HG02571 (cell line): Measurements from ENCODE around the gene PROC.
A peak's percentile ranks its signal among the peaks of the same experiment; 100 is the strongest.

Experiments used
- ATAC-seq: cut with Tn5 transposase; IDR thresholded peaks from one replicate; pipeline ENCODE4 v1.9.1; 2021; ENCODE audit warnings: mild to moderate bottlenecking, moderate library complexity; ENCODE audit not compliant: unreplicated experiment

PROC gene

DNA sequence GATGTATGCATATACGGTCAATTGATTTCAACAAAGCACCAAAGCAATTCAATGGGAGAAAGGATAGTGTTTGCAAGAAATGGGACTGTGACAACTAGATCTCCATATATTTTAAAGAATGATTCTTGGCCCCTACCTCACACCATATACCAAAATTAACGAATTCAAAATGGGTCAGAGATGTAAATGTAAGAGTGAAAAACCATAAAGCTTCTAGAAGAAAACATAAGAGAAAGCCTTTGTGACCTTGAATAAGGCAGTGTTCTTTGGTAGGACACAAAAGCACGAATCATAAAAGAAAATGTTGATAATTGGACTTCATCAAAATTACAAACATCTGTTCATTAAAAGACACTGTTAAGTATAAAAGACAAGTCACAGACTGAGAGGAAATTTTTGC lies 5.0 kb upstream of the PROC start:
- no peak for ATAC-seq

DNA sequence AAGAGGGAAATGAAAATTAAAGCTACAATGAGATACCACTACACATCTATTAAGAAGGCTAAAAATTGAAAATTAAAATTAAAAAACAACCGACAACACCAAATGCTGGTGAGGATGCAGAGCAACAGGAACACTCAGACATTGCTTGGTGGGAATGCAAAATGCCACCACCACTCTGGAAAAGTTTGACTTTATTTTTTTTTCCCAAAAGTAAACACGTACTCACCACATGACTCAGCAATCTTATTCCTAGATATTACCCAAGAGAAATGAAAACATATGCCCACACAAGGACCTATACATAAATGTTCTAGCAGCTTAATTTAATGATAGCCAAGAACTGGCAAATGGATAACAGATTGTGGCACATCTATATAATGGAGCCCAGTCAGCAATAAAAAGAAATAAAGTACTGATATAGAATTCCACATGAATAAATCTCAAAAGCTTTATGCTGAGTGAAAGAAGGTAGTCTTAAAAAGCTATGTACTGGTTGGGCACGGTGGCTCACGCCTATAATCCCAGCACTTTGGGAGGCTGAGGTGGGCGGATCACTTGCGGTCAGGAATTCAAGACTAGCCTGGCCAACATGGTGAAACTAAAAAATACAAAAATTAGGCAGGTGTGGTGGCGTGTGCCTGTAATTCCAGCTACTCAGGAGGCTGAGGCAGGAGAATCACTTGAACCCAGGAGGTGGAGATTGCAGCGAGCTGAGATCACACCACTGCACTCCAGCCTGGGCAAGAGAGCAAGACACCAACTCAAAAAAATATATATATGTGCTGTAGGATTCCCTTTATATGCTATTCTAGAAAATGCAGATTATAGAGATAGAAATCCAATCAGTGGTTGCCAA lies 4.2 kb upstream of the PROC start:
- ATAC-seq = no peak

DNA sequence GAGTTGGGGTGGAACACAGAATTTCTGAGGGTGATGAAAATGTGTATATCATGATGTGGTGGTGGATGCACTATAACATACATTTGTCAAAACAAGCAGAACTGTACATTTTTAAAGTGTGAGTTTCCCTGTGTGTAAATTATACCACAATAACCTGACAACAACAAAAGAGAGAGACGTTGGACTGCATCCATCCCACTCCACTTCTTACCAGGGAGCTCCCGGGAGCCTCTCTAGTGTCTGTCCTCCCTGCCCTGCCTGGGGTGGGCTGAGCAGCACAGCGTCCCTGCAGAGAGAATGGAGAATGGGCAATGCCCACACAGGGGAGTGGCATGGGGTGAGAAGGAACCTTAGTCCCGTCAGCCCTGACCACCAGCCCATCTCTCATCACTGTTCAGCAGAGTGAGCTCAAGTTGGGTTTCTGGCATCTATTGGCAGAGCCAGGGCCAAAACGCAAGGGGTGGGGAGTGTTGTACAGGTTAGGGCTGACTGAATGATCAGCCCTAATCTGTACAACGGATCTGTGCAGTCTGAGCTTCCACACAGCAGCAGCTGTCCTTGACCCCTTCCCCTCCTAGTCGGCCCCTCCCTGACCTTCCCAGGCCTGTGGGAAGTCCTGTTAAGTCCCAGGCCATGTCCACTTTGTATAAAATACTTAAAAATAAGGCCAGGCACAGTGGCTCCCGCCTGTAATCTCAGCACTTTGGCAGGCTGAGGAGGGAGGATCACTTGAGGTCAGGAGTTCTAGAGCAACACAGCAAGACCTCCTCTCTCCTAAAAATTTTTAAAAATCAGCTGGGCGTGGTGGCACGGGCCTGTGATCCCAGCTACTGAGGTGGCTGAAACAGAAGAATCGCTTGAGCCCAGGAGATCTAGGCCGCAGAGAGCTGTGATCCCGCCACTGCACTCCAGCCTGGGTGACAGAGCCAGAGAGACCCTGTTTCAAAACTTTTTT lies 3.3 kb upstream of the PROC start:
- no peak for ATAC-seq

DNA sequence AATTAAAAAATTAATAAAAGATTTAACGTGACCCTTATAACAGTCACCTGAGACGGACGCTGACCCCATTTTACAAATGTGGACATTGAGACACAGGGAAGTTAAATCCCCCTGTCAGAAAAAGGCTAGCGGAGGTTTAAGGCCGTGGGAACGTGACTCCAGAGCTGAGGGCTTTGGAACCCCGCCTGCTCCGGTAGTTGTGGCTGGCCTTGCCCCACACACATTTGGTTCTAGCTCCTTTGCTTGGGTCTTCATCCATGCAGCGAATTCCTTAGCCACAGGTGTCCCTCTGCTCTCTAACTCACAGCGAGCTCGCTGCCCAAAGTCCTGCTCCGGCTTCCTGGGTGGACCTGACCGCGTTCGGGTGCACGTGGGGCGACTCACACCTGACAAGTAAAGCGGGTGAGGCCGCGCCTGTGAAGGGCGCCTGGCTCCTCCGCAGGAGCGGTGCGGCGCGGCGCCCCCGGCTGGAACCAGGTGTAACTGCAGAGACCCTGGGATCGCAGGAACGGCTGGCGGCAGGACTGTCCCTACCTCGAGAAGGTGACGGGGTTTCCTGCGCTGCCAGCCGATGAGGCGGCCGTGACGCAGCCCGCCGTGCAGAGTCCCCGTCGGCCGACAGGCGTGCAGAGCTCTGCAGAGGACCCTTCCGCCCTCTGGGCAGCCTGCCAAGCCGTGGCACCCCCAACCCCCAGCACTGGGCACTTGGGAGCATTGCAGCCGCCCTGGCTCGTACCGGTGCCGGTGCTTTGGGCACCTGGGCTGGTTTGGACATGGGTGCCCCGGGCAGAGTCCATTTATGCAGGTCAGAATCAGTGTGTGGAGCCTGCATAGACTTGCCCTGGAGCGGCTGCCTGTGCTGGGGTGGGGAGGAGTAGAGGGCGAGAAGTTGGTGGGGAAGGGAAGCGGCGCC lies 2.4 kb upstream of the PROC start:
- peak; percentile 40 for ATAC-seq

DNA sequence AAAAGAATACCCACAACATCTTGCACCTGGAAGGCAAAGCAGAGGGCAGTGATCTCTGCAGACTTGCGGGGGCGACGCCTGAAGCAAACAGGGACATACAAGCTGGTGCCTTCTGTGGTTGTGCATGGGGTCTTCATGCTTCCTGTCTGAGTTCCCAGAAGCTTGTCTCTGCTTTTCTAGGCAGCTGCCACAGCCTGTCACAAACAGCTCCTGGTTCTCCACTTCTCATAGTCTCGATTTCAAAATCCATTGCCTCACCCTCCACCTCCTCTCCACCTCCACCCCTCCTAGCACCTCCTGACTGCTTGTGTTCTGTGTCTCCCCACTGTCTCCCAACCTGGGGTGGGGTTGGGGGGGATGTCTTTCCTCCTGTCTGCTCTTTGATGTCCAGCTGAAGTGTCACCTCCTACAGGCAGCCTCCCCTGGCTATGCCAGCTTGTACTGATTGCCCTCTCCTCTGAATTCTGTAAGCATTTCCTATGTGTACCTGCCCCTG lies 1.7 kb upstream of the PROC start:
- peak; percentile 18 for ATAC-seq

DNA sequence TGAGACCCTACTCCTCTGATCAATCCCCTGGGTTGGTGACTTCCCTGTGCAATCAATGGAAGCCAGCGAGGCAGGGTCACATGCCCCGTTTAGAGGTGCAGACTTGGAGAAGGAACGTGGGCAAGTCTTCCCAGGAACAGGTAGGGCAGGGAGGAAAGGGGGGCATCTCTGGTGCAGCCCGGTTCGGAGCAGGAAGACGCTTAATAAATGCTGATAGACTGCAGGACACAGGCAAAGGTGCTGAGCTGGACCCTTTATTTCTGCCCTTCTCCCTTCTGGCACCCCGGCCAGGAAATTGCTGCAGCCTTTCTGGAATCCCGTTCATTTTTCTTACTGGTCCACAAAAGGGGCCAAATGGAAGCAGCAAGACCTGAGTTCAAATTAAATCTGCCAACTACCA lies 821 bp upstream of the PROC start:
- ATAC-seq = no peak

DNA sequence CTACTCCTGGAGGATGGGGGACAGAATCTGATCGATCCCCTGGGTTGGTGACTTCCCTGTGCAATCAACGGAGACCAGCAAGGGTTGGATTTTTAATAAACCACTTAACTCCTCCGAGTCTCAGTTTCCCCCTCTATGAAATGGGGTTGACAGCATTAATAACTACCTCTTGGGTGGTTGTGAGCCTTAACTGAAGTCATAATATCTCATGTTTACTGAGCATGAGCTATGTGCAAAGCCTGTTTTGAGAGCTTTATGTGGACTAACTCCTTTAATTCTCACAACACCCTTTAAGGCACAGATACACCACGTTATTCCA lies 844 bp downstream of the PROC start:
- no peak for ATAC-seq

DNA sequence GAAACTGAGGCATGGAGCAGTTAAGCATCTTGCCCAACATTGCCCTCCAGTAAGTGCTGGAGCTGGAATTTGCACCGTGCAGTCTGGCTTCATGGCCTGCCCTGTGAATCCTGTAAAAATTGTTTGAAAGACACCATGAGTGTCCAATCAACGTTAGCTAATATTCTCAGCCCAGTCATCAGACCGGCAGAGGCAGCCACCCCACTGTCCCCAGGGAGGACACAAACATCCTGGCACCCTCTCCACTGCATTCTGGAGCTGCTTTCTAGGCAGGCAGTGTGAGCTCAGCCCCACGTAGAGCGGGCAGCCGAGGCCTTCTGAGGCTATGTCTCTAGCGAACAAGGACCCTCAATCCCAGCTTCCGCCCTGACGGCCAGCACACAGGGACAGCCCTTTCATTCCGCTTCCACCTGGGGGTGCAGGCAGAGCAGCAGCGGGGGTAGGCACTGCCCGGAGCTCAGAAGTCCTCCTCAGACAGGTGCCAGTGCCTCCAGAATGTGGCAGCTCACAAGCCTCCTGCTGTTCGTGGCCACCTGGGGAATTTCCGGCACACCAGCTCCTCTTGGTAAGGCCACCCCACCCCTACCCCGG lies 1.3 kb downstream of the PROC start:
- no peak for ATAC-seq

DNA sequence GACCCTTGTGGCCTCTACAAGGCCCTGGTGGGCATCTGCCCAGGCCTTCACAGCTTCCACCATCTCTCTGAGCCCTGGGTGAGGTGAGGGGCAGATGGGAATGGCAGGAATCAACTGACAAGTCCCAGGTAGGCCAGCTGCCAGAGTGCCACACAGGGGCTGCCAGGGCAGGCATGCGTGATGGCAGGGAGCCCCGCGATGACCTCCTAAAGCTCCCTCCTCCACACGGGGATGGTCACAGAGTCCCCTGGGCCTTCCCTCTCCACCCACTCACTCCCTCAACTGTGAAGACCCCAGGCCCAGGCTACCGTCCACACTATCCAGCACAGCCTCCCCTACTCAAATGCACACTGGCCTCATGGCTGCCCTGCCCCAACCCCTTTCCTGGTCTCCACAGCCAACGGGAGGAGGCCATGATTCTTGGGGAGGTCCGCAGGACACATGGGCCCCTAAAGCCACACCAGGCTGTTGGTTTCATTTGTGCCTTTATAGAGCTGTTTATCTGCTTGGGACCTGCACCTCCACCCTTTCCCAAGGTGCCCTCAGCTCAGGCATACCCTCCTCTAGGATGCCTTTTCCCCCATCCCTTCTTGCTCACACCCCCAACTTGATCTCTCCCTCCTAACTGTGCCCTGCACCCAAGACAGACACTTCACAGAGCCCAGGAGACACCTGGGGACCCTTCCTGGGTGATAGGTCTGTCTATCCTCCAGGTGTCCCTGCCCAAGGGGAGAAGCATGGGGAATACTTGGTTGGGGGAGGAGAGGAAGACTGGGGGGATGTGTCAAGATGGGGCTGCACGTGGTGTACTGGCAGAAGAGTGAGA lies 2.0 kb downstream of the PROC start:
- no peak for ATAC-seq

DNA sequence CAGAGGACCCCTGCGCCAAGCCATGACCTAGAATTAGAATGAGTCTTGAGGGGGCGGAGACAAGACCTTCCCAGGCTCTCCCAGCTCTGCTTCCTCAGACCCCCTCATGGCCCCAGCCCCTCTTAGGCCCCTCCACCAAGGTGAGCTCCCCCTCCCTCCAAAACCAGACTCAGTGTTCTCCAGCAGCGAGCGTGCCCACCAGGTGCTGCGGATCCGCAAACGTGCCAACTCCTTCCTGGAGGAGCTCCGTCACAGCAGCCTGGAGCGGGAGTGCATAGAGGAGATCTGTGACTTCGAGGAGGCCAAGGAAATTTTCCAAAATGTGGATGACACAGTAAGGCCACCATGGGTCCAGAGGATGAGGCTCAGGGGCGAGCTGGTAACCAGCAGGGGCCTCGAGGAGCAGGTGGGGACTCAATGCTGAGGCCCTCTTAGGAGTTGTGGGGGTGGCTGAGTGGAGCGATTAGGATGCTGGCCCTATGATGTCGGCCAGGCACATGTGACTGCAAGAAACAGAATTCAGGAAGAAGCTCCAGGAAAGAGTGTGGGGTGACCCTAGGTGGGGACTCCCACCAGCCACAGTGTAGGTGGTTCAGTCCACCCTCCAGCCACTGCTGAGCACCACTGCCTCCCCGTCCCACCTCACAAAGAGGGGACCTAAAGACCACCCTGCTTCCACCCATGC lies 3.0 kb downstream of the PROC start:
- ATAC-seq = no peak

DNA sequence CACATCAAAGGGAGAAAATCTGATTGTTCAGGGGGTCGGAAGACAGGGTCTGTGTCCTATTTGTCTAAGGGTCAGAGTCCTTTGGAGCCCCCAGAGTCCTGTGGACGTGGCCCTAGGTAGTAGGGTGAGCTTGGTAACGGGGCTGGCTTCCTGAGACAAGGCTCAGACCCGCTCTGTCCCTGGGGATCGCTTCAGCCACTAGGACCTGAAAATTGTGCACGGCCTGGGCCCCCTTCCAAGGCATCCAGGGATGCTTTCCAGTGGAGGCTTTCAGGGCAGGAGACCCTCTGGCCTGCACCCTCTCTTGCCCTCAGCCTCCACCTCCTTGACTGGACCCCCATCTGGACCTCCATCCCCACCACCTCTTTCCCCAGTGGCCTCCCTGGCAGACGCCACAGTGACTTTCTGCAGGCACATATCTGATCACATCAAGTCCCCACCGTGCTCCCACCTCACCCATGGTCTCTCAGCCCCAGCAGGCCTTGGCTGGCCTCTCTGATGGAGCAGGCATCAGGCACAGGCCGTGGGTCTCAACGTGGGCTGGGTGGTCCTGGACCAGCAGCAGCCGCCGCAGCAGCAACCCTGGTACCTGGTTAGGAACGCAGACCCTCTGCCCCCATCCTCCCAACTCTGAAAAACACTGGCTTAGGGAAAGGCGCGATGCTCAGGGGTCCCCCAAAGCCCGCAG lies 3.8 kb downstream of the PROC start:
- ATAC-seq = no peak

DNA sequence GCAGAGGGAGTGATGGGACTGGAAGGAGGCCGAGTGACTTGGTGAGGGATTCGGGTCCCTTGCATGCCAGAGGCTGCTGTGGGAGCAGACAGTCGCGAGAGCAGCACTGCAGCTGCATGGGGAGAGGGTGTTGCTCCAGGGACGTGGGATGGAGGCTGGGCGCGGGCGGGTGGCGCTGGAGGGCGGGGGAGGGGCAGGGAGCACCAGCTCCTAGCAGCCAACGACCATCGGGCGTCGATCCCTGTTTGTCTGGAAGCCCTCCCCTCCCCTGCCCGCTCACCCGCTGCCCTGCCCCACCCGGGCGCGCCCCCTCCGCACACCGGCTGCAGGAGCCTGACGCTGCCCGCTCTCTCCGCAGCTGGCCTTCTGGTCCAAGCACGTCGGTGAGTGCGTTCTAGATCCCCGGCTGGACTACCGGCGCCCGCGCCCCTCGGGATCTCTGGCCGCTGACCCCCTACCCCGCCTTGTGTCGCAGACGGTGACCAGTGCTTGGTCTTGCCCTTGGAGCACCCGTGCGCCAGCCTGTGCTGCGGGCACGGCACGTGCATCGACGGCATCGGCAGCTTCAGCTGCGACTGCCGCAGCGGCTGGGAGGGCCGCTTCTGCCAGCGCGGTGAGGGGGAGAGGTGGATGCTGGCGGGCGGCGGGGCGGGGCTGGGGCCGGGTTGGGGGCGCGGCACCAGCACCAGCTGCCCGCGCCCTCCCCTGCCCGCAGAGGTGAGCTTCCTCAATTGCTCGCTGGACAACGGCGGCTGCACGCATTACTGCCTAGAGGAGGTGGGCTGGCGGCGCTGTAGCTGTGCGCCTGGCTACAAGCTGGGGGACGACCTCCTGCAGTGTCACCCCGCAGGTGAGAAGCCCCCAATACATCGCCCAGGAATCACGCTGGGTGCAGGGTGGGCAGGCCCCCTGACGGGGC lies 4.6 kb downstream of the PROC start:
- ATAC-seq = no peak

DNA sequence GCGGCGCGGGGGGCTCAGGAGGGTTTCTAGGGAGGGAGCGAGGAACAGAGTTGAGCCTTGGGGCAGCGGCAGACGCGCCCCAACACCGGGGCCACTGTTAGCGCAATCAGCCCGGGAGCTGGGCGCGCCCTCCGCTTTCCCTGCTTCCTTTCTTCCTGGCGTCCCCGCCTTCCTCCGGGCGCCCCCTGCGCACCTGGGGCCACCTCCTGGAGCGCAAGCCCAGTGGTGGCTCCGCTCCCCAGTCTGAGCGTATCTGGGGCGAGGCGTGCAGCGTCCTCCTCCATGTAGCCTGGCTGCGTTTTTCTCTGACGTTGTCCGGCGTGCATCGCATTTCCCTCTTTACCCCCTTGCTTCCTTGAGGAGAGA lies 5.2 kb downstream of the PROC start:
- ATAC-seq = no peak

DNA sequence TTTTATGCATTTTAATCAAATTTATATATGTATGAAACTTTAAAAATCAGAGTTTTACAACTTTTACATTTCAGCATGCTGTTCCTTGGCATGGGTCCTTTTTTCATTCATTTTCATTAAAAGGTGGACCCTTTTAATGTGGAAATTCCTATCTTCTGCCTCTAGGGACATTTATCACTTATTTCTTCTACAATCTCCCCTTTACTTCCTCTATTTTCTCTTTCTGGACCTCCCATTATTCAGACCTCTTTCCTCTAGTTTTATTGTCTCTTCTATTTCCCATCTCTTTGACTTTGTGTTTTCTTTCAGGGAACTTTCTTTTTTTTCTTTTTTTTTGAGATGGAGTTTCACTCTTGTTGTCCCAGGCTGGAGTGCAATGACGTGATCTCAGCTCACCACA lies 5.7 kb downstream of the PROC start:
- no peak for ATAC-seq

DNA sequence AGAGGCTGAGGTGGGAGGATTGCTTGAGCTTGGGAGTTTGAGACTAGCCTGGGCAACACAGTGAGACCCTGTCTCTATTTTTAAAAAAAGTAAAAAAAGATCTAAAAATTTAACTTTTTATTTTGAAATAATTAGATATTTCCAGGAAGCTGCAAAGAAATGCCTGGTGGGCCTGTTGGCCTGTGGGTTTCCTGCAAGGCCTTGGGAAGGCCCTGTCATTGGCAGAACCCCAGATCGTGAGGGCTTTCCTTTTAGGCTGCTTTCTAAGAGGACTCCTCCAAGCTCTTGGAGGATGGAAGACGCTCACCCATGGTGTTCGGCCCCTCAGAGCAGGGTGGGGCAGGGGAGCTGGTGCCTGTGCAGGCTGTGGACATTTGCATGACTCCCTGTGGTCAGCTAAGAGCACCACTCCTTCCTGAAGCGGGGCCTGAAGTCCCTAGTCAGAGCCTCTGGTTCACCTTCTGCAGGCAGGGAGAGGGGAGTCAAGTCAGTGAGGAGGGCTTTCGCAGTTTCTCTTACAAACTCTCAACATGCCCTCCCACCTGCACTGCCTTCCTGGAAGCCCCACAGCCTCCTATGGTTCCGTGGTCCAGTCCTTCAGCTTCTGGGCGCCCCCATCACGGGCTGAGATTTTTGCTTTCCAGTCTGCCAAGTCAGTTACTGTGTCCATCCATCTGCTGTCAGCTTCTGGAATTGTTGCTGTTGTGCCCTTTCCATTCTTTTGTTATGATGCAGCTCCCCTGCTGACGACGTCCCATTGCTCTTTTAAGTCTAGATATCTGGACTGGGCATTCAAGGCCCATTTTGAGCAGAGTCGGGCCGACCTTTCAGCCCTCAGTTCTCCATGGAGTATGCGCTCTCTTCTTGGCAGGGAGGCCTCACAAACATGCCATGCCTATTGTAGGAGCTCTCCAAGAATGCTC lies 6.6 kb downstream of the PROC start:
- ATAC-seq = no peak
